Osteoblast (primary cell): ENCODE measurements around the gene PTPRD. TPM values are rescaled to one million over a fixed set of nuclear protein-coding genes. Genes with fewer than 3 reads are reported as not detected.

Experiments
- DNase-seq: peaks from one replicate; pipeline ENCODE4 v3.0.0; 2011; ENCODE audit warnings: low spot score, mixed read lengths; ENCODE audit not compliant: insufficient read length; ENCODE audit errors: missing footprints
- H2AFZ ChIP-seq: 2 replicates; pipeline ENCODE4 v1.6.0; 2011; ENCODE audit warnings: mild to moderate bottlenecking, low read length
- H3K27ac ChIP-seq: 2 replicates; pipeline ENCODE4 v1.5.1; 2011; ENCODE audit warnings: mild to moderate bottlenecking, low read depth, low read length, moderate library complexity
- H3K27me3 ChIP-seq: 2 replicates; pipeline ENCODE4 v1.6.0; 2012; ENCODE audit warnings: mild to moderate bottlenecking, control low read depth, inconsistent platforms, low read length, moderate library complexity; ENCODE audit not compliant: insufficient read depth
- H3K36me3 ChIP-seq: 2 replicates; pipeline ENCODE4 v1.5.1; 2011; ENCODE audit warnings: mild to moderate bottlenecking, low read length, control low read depth, moderate library complexity; ENCODE audit not compliant: insufficient read depth
- H3K4me1 ChIP-seq: 2 replicates; pipeline ENCODE4 v1.5.1; 2011; ENCODE audit warnings: mild to moderate bottlenecking, low read length, control low read depth, moderate library complexity; ENCODE audit not compliant: insufficient read depth
- H3K4me2 ChIP-seq: 2 replicates; pipeline ENCODE4 v1.6.0; 2011; ENCODE audit warnings: mild to moderate bottlenecking, low read length; ENCODE audit not compliant: insufficient read depth
- H3K4me3 ChIP-seq: fragments of 200-600 bp; sonication (generic); 3 replicates; pipeline ENCODE4 v1.5.1; 2012; ENCODE audit warnings: mild to moderate bottlenecking, low read length, inconsistent platforms; ENCODE audit not compliant: insufficient read depth
- H3K79me2 ChIP-seq: 2 replicates; pipeline ENCODE4 v1.6.0; 2012; ENCODE audit warnings: mild to moderate bottlenecking, low read length, control low read depth, inconsistent platforms; ENCODE audit not compliant: insufficient read depth
- H3K9me3 ChIP-seq: 2 replicates; pipeline ENCODE4 v1.5.1; 2011; ENCODE audit warnings: low read depth, low read length, control low read depth
- H4K20me1 ChIP-seq: 2 replicates; pipeline ENCODE4 v1.6.0; 2012; ENCODE audit warnings: mild to moderate bottlenecking, low read length, control low read depth; ENCODE audit not compliant: insufficient read depth
- total RNA-seq: library from RNA; depleted of rRNA; stranded (reverse); fragments of >200 nt; gene quantifications from 2 replicates; pipeline ENCODE4 v1.2.3, GENCODE V29; 2012
- TF ChIP-seq, protein P1 (sequence below): IDR thresholded peaks from 2 replicates; pipeline ENCODE4 v1.5.1; 2011; ENCODE audit warnings: mild to moderate bottlenecking, low read depth, low read length, moderate library complexity; ENCODE audit errors: extremely low read depth

PTPRD gene
- total RNA-seq, 1 donor: 23.9 TPM

DNA sequence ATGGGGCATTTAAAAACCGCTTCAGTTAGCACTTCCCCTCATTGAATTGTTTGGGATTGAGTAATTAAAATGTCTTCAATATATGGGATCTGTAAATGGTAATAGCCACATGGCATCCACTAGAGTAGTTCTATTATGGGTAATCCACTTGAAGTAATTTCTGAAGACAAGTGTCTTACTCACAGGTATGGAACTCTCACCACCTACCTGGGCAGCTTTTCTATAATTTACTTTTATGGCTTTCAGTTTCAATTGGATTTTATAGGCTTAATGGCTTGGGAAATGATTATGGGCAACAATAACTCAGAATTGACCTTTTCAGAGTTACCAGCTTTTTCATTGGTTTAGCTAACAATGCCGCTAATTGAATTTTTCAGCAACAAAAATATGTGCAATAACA, 597.9 kb downstream of the PTPRD start:
- Histone ChIP-seq H3K9me3 (no peaks in the 10 kb centered on the region), H3K27ac (no peak overlapping the region), H3K4me1 (no peaks in the 10 kb centered on the region), H3K27me3 (no peaks in the 10 kb centered on the region), H2AFZ (no peak overlapping the region), H3K4me2 (no peak overlapping the region), H4K20me1 (no peaks in the 10 kb centered on the region), H3K36me3 (no peaks in the 10 kb centered on the region), H3K79me2 (no peaks in the 10 kb centered on the region), H3K4me3 (no peak overlapping the region)
- no peak for DNase-seq
- TF ChIP-seq, protein P1, sequence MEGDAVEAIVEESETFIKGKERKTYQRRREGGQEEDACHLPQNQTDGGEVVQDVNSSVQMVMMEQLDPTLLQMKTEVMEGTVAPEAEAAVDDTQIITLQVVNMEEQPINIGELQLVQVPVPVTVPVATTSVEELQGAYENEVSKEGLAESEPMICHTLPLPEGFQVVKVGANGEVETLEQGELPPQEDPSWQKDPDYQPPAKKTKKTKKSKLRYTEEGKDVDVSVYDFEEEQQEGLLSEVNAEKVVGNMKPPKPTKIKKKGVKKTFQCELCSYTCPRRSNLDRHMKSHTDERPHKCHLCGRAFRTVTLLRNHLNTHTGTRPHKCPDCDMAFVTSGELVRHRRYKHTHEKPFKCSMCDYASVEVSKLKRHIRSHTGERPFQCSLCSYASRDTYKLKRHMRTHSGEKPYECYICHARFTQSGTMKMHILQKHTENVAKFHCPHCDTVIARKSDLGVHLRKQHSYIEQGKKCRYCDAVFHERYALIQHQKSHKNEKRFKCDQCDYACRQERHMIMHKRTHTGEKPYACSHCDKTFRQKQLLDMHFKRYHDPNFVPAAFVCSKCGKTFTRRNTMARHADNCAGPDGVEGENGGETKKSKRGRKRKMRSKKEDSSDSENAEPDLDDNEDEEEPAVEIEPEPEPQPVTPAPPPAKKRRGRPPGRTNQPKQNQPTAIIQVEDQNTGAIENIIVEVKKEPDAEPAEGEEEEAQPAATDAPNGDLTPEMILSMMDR: no peak

DNA sequence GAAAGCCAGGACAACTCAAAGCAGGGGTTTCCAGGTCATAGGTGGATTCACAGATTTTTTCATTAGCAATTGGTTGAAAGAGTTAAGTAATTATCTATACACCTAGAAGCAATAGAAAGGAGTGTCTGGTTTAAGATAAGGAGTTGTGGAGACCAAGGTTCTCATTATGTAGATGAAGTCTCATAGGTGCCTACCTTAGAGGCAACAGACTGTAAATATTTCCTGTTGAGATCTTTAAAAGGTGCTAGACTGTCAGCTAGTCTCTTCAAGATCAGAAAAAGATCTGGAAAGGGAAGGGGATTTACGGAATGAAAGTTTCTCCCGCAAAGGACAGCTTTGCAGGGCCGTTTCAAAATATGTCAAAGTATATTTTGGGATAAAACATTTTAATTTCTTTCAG, 603.4 kb downstream of the PTPRD start:
- Histone ChIP-seq H4K20me1 (no peaks in the 10 kb centered on the region), H3K4me2 (no peak overlapping the region), H3K36me3 (no peaks in the 10 kb centered on the region), H2AFZ (no peak overlapping the region), H3K4me3 (no peak overlapping the region), H3K79me2 (no peaks in the 10 kb centered on the region), H3K27ac (no peak overlapping the region), H3K27me3 (no peaks in the 10 kb centered on the region), H3K4me1 (no peaks in the 10 kb centered on the region), H3K9me3 (no peaks in the 10 kb centered on the region)
- TF ChIP-seq, protein P1: no peak
- no peak for DNase-seq

DNA sequence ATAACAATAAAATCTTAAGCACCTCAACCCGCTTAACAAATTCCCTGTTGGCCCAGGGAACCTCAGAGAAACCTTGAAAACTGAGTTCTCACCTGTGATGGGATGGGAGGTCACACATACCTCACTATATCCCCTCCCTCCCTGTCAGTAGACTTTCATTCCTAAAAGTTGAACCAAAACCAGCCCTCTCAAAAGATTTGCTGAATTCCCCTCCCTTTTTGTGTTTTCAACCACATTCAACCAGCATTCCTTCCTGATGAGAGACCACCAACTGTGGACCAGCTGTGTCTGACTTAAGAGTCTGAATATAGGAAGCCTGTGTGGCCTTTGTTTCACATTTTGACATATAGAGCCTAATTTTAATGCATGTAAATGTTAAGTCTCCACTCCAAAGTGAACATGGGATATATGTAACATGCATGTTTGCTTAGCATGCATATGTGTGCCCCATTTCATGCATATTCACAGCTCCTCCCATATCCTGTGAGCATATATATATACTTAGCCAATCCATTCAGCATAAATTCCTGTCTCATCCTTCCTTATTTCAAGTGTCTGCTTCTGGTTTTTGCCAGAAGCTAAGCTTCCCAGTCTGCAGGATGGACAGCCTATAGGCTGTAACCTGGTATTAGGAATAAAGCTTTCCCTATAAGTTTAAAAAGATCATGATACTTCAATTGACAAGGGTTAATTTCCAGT, 604.6 kb downstream of the PTPRD start:
- Histone ChIP-seq H3K79me2 (no peaks in the 10 kb centered on the region), H3K36me3 (no peaks in the 10 kb centered on the region), H3K27me3 (no peaks in the 10 kb centered on the region), H2AFZ (no peak overlapping the region), H3K9me3 (no peaks in the 10 kb centered on the region), H3K4me3 (no peak overlapping the region), H3K4me1 (no peaks in the 10 kb centered on the region), H4K20me1 (no peaks in the 10 kb centered on the region), H3K4me2 (no peak overlapping the region), H3K27ac (no peak overlapping the region)
- no peak for DNase-seq
- TF ChIP-seq, protein P1: no peak

DNA sequence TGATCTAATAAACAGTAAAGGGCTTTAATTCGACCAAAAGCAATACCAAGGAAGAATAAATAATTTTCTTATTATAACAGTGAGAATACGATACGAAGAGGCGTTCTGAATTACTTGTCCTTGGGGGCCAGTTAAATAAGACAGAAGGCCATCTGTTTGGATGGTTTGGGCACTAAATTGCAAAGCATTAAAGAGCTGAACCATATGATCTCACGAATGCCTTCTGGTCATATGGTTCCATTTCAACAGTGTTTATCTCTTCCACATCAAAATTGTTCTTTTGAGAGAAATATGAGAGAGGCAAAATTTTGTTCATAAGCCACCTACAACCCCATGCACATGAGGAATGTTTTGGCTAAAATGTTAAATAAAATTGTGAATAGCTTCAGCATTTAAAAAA, 605.4 kb downstream of the PTPRD start:
- Histone ChIP-seq H4K20me1 (no peaks in the 10 kb centered on the region), H3K36me3 (no peaks in the 10 kb centered on the region), H3K4me3 (no peak overlapping the region), H3K27ac (no peak overlapping the region), H3K27me3 (no peaks in the 10 kb centered on the region), H3K9me3 (no peaks in the 10 kb centered on the region), H2AFZ (no peak overlapping the region), H3K4me2 (no peak overlapping the region), H3K4me1 (no peaks in the 10 kb centered on the region), H3K79me2 (no peaks in the 10 kb centered on the region)
- DNase-seq: no peak
- TF ChIP-seq, protein P1: no peak
